HCT116 (cell line): ENCODE measurements around the gene GNB1L. TPM values are rescaled to one million over a fixed set of nuclear protein-coding genes. Genes with fewer than 3 reads are reported as not detected.

Experiments used
- ATAC-seq: fragments of 200-7000 bp; cut with Tn5 transposase; 2 replicates; pipeline ENCODE4 v1.9.1; 2020; ENCODE audit warnings: mild to moderate bottlenecking, moderate library complexity
- BruUV-seq: library from RNA; stranded (reverse); fragments of 400-500 nt; replicated peaks from 2 replicates; lab custom pipeline; 2021; lab: Mats Ljungman, UMichigan
- CTCF ChIA-PET: fragments of 300-600 bp; sonication (Branson Sonifier 250); formaldehyde crosslinking; loops from one replicate; lab custom pipeline; 2021; ENCODE audit warnings: antibody characterized with exemption; lab: Charles Lee
- POLR2A ChIA-PET: fragments of 300-600, 350-600 bp; sonication (Branson Sonifier 250); formaldehyde crosslinking; loops from one replicate; lab custom pipeline; 2021; ENCODE audit warnings: antibody characterized with exemption; lab: Charles Lee
- RAD21 ChIA-PET, 2 experiments: fragments of 300-600 bp; sonication (Branson Sonifier 250); formaldehyde crosslinking; loops; one replicate each; lab custom pipeline; 2023; ENCODE audit warnings: low total read pairs in 2 of 2; ENCODE audit not compliant: uncharacterized antibody in 2 of 2, unreplicated experiment in 2 of 2, low non-redundant PET in 1 of 2; lab: Charles Lee
- DNase-seq: peaks from one replicate; pipeline ENCODE4 v3.0.0-alpha.2; 2010; ENCODE audit warnings: low read depth, low spot score
- H2AFZ ChIP-seq: fragments of 200-600 bp; shearing (Covaris generic), sonication (generic); 2 replicates; pipeline ENCODE4 v1.6.1; 2017; ENCODE audit warnings: low read depth, mixed run types, mixed read lengths, antibody characterized with exemption, low read length; ENCODE audit not compliant: poor library complexity, severe bottlenecking
- H3K27ac ChIP-seq: 2 replicates; pipeline ENCODE4 v1.5.1; 2012; ENCODE audit warnings: low read depth, low read length
- H3K27me3 ChIP-seq: fragments of 200-600 bp; sonication (generic); 2 replicates; pipeline ENCODE4 v1.6.1; 2016; ENCODE audit warnings: mixed run types, low read length, mixed read lengths; ENCODE audit not compliant: insufficient read depth
- H3K36me3 ChIP-seq, 2 experiments: fragments of 200-500 bp in 1 of 2; fragments of 200-600 bp in 1 of 2; sonication (Bioruptor generic) in 1 of 2; sonication (generic) in 1 of 2; 2 replicates each; pipeline versions ENCODE4 v1.5.1 to v1.6.1; 2014 to 2016; ENCODE audit warnings: low read length in 2 of 2, inconsistent platforms in 1 of 2, mixed read lengths in 1 of 2, mixed run types in 1 of 2; ENCODE audit not compliant: insufficient read depth in 2 of 2, control insufficient read depth in 1 of 2
- H3K4me1 ChIP-seq, 2 experiments: fragments of 200-600 bp in 1 of 2; sonication (generic) in 1 of 2; 2 replicates each; pipeline versions ENCODE4 v1.5.1 to v1.6.1; 2012 to 2017; ENCODE audit warnings: low read length in 2 of 2, inconsistent platforms in 1 of 2, mild to moderate bottlenecking in 1 of 2, mixed read lengths in 1 of 2, mixed run types in 1 of 2, moderate library complexity in 1 of 2; ENCODE audit not compliant: insufficient read depth in 2 of 2, control insufficient read depth in 1 of 2
- H3K4me2 ChIP-seq: fragments of 200-600 bp; sonication (generic); 2 replicates; pipeline ENCODE4 v1.6.1; 2017; ENCODE audit warnings: mixed run types, low read length, mixed read lengths
- H3K4me3 ChIP-seq, 2 experiments: fragments of 200-600 bp in 1 of 2; sonication (generic) in 1 of 2; replicated peaks in 1 of 2; 2 replicates each; pipeline ENCODE4 v1.5.1; 2011 to 2016; ENCODE audit warnings: low read length in 2 of 2, control low read depth in 1 of 2, low read depth in 1 of 2, mild to moderate bottlenecking in 1 of 2, mixed read lengths in 1 of 2, mixed run types in 1 of 2
- H3K79me2 ChIP-seq: fragments of 200-600 bp; sonication (generic); 2 replicates; pipeline ENCODE4 v1.6.1; 2017; ENCODE audit warnings: mild to moderate bottlenecking, mixed run types, low read length, moderate library complexity, mixed read lengths; ENCODE audit not compliant: insufficient read depth
- H3K9ac ChIP-seq: fragments of 200-600 bp; sonication (generic); 2 replicates; pipeline ENCODE4 v1.6.1; 2016; ENCODE audit warnings: low read length, mixed read lengths
- H3K9me2 ChIP-seq: fragments of 200-600 bp; sonication (generic), shearing (Covaris generic); 2 replicates; pipeline ENCODE4 v1.6.1; 2017; ENCODE audit warnings: mixed run types, mild to moderate bottlenecking, moderate library complexity; ENCODE audit not compliant: insufficient read depth
- H3K9me3 ChIP-seq, 2 experiments: fragments of 200-500 bp in 1 of 2; fragments of 200-600 bp in 1 of 2; sonication (Bioruptor generic) in 1 of 2; sonication (generic) in 1 of 2; 2 replicates each; pipeline ENCODE4 v1.6.1; 2014 to 2017; ENCODE audit warnings: low read length in 2 of 2, mixed read lengths in 2 of 2, inconsistent platforms in 1 of 2, low read depth in 1 of 2, mild to moderate bottlenecking in 1 of 2, mixed run types in 1 of 2, moderate library complexity in 1 of 2; ENCODE audit not compliant: control insufficient read depth in 1 of 2, insufficient read depth in 1 of 2
- H4K20me1 ChIP-seq: fragments of 200-600 bp; sonication (generic), shearing (Covaris generic); 2 replicates; pipeline ENCODE4 v1.6.1; 2017; ENCODE audit warnings: mixed run types, mild to moderate bottlenecking, moderate library complexity; ENCODE audit not compliant: insufficient read depth
- CBX3 ChIP-seq: IDR thresholded peaks from 2 replicates; pipeline ENCODE4 v1.6.1; 2012; ENCODE audit warnings: low read depth
- CEBPB ChIP-seq: IDR thresholded peaks from 2 replicates; pipeline ENCODE4 v1.6.1; 2012; ENCODE audit warnings: low read depth
- EGR1 ChIP-seq: IDR thresholded peaks from 2 replicates; pipeline ENCODE4 v1.6.1; 2012; ENCODE audit warnings: low read depth
- ELF1 ChIP-seq: IDR thresholded peaks from 2 replicates; pipeline ENCODE4 v1.6.1; 2012; ENCODE audit warnings: low read depth, borderline replicate concordance
- EZH2 ChIP-seq: fragments of 200-600 bp; sonication (generic); IDR thresholded peaks from 2 replicates; pipeline ENCODE4 v1.6.1; 2017; ENCODE audit warnings: antibody characterized with exemption, mixed run types
- EZH2phosphoT487 ChIP-seq: fragments of 200-600 bp; IDR thresholded peaks from 2 replicates; pipeline ENCODE4 v1.6.1; 2018; ENCODE audit warnings: antibody characterized with exemption, borderline replicate concordance
- FOSL1 ChIP-seq: IDR thresholded peaks from 2 replicates; pipeline ENCODE4 v1.6.1; 2012; ENCODE audit warnings: low read depth
- JUND ChIP-seq: IDR thresholded peaks from 2 replicates; pipeline ENCODE4 v1.6.1; 2012
- POLR2AphosphoS5 ChIP-seq: IDR thresholded peaks from 2 replicates; pipeline ENCODE4 v1.6.1; 2011; ENCODE audit warnings: mild to moderate bottlenecking, low read depth, low read length, moderate library complexity
- RAD21 ChIP-seq: IDR thresholded peaks from 2 replicates; pipeline ENCODE4 v1.6.1; 2012; ENCODE audit warnings: low read depth, mild to moderate bottlenecking
- SIN3A ChIP-seq: IDR thresholded peaks from 2 replicates; pipeline ENCODE4 v1.6.1; 2012; ENCODE audit warnings: low read depth
- SP1 ChIP-seq: IDR thresholded peaks from 2 replicates; pipeline ENCODE4 v1.6.1; 2012; ENCODE audit warnings: low read depth
- SRF ChIP-seq: IDR thresholded peaks from 2 replicates; pipeline ENCODE4 v1.6.1; 2012; ENCODE audit warnings: low read depth
- TCF7L2 ChIP-seq: IDR thresholded peaks from 2 replicates; pipeline ENCODE4 v1.7.0; 2011; ENCODE audit warnings: borderline replicate concordance, inconsistent platforms; ENCODE audit not compliant: insufficient read depth, insufficient read length; ENCODE audit errors: extremely low read depth
- YY1 ChIP-seq: IDR thresholded peaks from 2 replicates; pipeline ENCODE4 v1.6.1; 2011; ENCODE audit warnings: low read length, low read depth, moderate library complexity, mild to moderate bottlenecking; ENCODE audit not compliant: insufficient replicate concordance; ENCODE audit errors: extremely low read depth
- ZFX ChIP-seq: fragments of 450-650 bp; IDR thresholded peaks from 2 replicates; pipeline ENCODE4 v1.6.1; 2017
- ZNF274 ChIP-seq: fragments of 200-500 bp; sonication (Bioruptor generic); IDR thresholded peaks from 2 replicates; pipeline ENCODE4 v1.6.1; 2014; ENCODE audit warnings: mild to moderate bottlenecking, low read depth, low read length, inconsistent platforms
- intact Hi-C: fragments of 100-400 bp; cut with micrococcal nuclease; formaldehyde crosslinking; loops from 2 replicates; pipeline ENCODE4 v1.10.0; 2022
- total RNA-seq: library from RNA; stranded (reverse); gene quantifications from one replicate; pipeline ENCODE4 v1.2.1, GENCODE V29; 2021; ENCODE audit not compliant: unreplicated experiment
- TF ChIP-seq, protein P1 (sequence below), 3 experiments: fragments of 200-600 bp in 1 of 3; sonication (generic) in 1 of 3; IDR thresholded peaks in 2 of 3; conservative IDR thresholded peaks in 1 of 3; 2 replicates each; pipeline ENCODE4 v1.5.1; 2012 to 2017; ENCODE audit warnings: low read depth in 2 of 3, low read length in 2 of 3, antibody characterized with exemption in 1 of 3, borderline replicate concordance in 1 of 3, control low read depth in 1 of 3, mild to moderate bottlenecking in 1 of 3, mixed read lengths in 1 of 3, mixed run types in 1 of 3, moderate library complexity in 1 of 3; ENCODE audit not compliant: insufficient read depth in 1 of 3
- TF ChIP-seq, protein P2 (sequence below): IDR thresholded peaks from 2 replicates; pipeline ENCODE4 v1.6.1; 2012

The GNB1L gene
- total RNA-seq, 1 experiment from 2014 or later, result 12.1 TPM

GRCh38 chr22:19892925-19893324 lies 38.3 kb upstream of the GNB1L start (continued):
- TF ChIP-seq, protein P1, sequence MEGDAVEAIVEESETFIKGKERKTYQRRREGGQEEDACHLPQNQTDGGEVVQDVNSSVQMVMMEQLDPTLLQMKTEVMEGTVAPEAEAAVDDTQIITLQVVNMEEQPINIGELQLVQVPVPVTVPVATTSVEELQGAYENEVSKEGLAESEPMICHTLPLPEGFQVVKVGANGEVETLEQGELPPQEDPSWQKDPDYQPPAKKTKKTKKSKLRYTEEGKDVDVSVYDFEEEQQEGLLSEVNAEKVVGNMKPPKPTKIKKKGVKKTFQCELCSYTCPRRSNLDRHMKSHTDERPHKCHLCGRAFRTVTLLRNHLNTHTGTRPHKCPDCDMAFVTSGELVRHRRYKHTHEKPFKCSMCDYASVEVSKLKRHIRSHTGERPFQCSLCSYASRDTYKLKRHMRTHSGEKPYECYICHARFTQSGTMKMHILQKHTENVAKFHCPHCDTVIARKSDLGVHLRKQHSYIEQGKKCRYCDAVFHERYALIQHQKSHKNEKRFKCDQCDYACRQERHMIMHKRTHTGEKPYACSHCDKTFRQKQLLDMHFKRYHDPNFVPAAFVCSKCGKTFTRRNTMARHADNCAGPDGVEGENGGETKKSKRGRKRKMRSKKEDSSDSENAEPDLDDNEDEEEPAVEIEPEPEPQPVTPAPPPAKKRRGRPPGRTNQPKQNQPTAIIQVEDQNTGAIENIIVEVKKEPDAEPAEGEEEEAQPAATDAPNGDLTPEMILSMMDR (IDR thresholded peaks at IDR 0.05 in 2 of 3, conservative IDR thresholded peaks at IDR 0.05 in 1 of 3; ENCODE audit: borderline replicate concordance in 1 of 3, insufficient read depth in 1 of 3, low read depth in 2 of 3, low read length in 2 of 3), result no peak
- TF ChIP-seq, protein P2, sequence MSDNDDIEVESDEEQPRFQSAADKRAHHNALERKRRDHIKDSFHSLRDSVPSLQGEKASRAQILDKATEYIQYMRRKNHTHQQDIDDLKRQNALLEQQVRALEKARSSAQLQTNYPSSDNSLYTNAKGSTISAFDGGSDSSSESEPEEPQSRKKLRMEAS, result no peak
- TF ChIP-seq ELF1, result no peak
- TF ChIP-seq ZFX, result no peak
- TF ChIP-seq TCF7L2, result no peak

DNA sequence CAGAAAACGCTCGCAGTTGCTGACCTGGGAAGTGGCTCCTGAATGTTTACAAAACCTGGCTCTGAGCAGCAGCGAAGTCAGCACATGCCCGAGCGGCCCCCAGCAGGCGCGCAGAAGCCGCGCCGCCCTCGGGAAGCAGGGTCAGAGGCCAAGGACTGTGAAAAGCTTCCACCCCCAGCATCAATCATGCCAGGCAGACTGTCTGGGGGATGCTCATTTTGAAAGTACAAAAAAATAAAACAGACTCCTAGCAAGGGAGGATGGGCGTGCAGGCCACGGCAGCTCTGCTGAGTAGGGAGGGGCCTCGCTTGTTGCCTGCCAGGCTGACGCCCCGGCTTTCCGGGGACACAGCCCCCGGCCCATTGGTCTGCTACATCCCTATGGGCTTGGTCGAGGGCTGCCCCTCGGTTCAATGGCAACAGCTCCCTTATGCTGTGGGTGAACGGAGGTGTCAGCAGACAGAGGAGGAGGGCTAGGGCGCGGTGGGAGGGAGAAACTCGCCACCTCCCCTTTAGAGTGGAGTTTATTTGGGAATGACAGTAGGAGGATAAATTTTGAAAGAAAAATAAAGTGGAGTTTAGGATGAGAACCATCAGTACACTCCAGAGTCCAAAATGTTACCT lies 37.7 kb upstream of the GNB1L start:
- ATAC-seq, result no peak

More for the DNA sequence above, 37.7 kb upstream of the GNB1L start:
- DNase-seq, result no peak
- intact Hi-C loops, result no loop called here
- no peaks in the 10 kb centered on the region for H4K20me1 ChIP-seq
- ChIA-PET CTCF (no interaction called here), POLR2A (no interaction called here), RAD21 (no interaction called here)
- no peaks in the 10 kb centered on the region for H3K9me3 ChIP-seq
- no TSS peak for BruUV-seq
- peak overlapping the region; percentile 73; the same call in 1 of the 2 replicates for H3K4me2 ChIP-seq
- H2AFZ ChIP-seq, result no peak overlapping the region
- H3K9ac ChIP-seq, result 0 out of 2 replicates have a peak overlapping the region, but pooled peaks have one; percentile 35
- H3K27ac ChIP-seq, result no peak overlapping the region
- no peaks in the 10 kb centered on the region for H3K79me2 ChIP-seq
- H3K9me2 ChIP-seq, result no peaks in the 10 kb centered on the region
- H3K4me1 ChIP-seq, result peaks cover 17 to 33% of the 10 kb centered on the region in 2 experiments
- H3K27me3 ChIP-seq, result no peaks in the 10 kb centered on the region
- H3K36me3 ChIP-seq, result no peaks in the 10 kb centered on the region
- TF ChIP-seq EZH2phosphoT487 (no peak), EZH2 (no peak), ELF1 (no peak), SRF (no peak), CEBPB (no peak), SP1 (no peak), ZNF274 (no peak), RAD21 (no peak), YY1 (no peak), EGR1 (no peak), TCF7L2 (no peak), POLR2AphosphoS5 (no peak), SIN3A (no peak), JUND (no peak), FOSL1 (no peak), CBX3 (no peak)
- TF ChIP-seq, protein P1 (IDR thresholded peaks at IDR 0.05 in 2 of 3, conservative IDR thresholded peaks at IDR 0.05 in 1 of 3; ENCODE audit: borderline replicate concordance in 1 of 3, insufficient read depth in 1 of 3, low read depth in 2 of 3, low read length in 2 of 3), result no peak
- TF ChIP-seq, protein P2, result no peak
- TF ChIP-seq, all 23 proteins: peak for 0
- no peak overlapping the region for H3K4me3 ChIP-seq
